GM12872 (cell line): ENCODE results near the gene UTF1.

Experiments
- CTCF ChIP-seq: IDR thresholded peaks from 3 replicates; pipeline ENCODE4 v1.5.1; 2011; ENCODE audit warnings: low read depth, mild to moderate bottlenecking, low read length, moderate library complexity; ENCODE audit not compliant: insufficient read depth

Gene UTF1

GRCh38 chr10:133235265-133235855 is 5.3 kb downstream of the UTF1 start:
- no peak for TF ChIP-seq CTCF

DNA sequence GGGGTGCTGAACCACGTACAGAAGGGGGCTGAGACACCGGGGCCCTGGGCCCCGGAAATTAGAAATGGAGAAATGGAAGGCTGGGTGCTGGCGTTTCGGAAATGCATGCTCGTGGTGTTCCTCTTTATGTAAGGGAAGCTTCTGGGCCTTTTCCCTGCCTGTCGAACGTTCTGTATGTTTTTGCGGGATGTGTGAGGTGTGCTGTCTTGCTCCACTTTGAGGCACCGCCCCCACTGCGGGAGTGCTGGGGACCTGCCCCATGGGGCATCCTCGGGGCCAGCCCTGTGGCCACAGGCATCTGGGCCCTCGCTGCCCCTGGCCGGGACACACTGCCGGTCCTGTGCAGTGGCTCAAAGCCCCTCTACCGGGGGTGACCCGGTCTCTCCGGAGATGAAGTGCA is 5.9 kb downstream of the UTF1 start:
- TF ChIP-seq CTCF: no peak

GRCh38 chr10:133236401-133237240 is 6.6 kb downstream of the UTF1 start:
- TF ChIP-seq CTCF: no peak

- TF ChIP-seq CTCF: no peak
These were observed 7.2 kb downstream of the UTF1 start for GRCh38 chr10:133237241-133237587.

GRCh38 chr10:133237588-133238465 is 7.8 kb downstream of the UTF1 start, which contains the start of gene VENTX:
VENTX (plus strand) TSS chr10:133237855; CDS start chr10:133237915, 60 bp downstream.
- no peak for TF ChIP-seq CTCF

DNA sequence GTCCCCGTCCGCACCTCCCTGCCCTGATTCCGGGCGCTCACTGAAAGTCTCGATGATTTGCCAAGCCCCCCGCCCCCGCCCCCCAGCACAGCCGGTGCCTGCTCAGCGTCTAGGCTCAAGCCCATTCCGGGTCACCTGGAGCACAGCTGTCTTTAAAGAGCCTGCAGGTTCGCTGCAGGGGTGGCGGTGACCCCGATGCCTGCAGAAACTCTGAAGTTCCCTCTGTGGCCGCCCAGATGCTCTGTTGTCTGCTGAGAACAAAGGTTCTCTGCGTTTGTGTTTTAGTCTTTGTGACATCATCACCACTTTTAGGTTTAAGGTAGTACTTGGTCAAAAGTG is 8.4 kb downstream of the UTF1 start:
- TF ChIP-seq CTCF: no peak

GRCh38 chr10:133239990-133240389 is 10.0 kb downstream of the UTF1 start:
- no peak for TF ChIP-seq CTCF
